Endodermal cell (in vitro differentiated cells): ENCODE data around the gene RCN2. TPM values are rescaled to one million over a fixed set of nuclear protein-coding genes. Genes with fewer than 3 reads are reported as not detected.

Source experiments
- DNase-seq: peaks from one replicate; pipeline ENCODE4 v3.0.0-alpha.2; 2017
- H3K27ac ChIP-seq: 2 replicates; pipeline ENCODE4 v1.5.1; 2013; ENCODE audit warnings: mild to moderate bottlenecking, low read depth, low read length, moderate library complexity
- H3K27me3 ChIP-seq: 2 replicates; pipeline ENCODE4 v1.6.1; 2013; ENCODE audit warnings: mild to moderate bottlenecking, low read length, moderate library complexity; ENCODE audit not compliant: insufficient read depth, control insufficient read depth, poor library complexity, severe bottlenecking
- H3K36me3 ChIP-seq: 2 replicates; pipeline ENCODE4 v1.7.0; 2013; ENCODE audit warnings: mild to moderate bottlenecking, low read length, moderate library complexity; ENCODE audit not compliant: control insufficient read depth, insufficient read depth
- H3K4me1 ChIP-seq: one replicate; pipeline ENCODE4 v1.7.0; 2013; ENCODE audit warnings: low read length; ENCODE audit not compliant: control insufficient read depth, insufficient read depth
- H3K4me3 ChIP-seq: 2 replicates; pipeline ENCODE4 v1.5.1; 2013; ENCODE audit warnings: mild to moderate bottlenecking, low read length, moderate library complexity
- H3K9ac ChIP-seq: 2 replicates; pipeline ENCODE4 v1.6.1; 2013; ENCODE audit warnings: mild to moderate bottlenecking, low read length, moderate library complexity; ENCODE audit not compliant: poor library complexity, severe bottlenecking; ENCODE audit errors: extremely low read depth
- H3K9me3 ChIP-seq: 2 replicates; pipeline ENCODE4 v1.6.1; 2013; ENCODE audit warnings: mild to moderate bottlenecking, low read length, moderate library complexity; ENCODE audit not compliant: control insufficient read depth
- H3K27ac Mint-ChIP-seq: 2 replicates; pipeline ENCODE4 v1.8.0; 2020; ENCODE audit warnings: mixed read lengths
- H3K27me3 Mint-ChIP-seq: 2 replicates; pipeline ENCODE4 v1.8.0; 2021; ENCODE audit warnings: mild to moderate bottlenecking, mixed read lengths; ENCODE audit not compliant: insufficient read depth
- H3K36me3 Mint-ChIP-seq: 2 replicates; pipeline ENCODE4 v1.8.0; 2020; ENCODE audit warnings: low read depth, mixed read lengths
- H3K4me1 Mint-ChIP-seq: 2 replicates; pipeline ENCODE4 v1.8.0; 2020; ENCODE audit warnings: mixed read lengths
- H3K4me3 Mint-ChIP-seq: 2 replicates; pipeline ENCODE4 v1.8.0; 2020; ENCODE audit warnings: mild to moderate bottlenecking, moderate library complexity, mixed read lengths
- H3K9me3 Mint-ChIP-seq: 2 replicates; pipeline ENCODE4 v1.8.0; 2020; ENCODE audit warnings: mild to moderate bottlenecking, mixed read lengths
- CTCF ChIP-seq: fragments of 200-600 bp; sonication (generic); conservative IDR thresholded peaks from 2 replicates; pipeline ENCODE4 v1.5.0; 2021; ENCODE audit warnings: antibody characterized with exemption, mild to moderate bottlenecking
- WGBS, 2 experiments: methylation state at CpG; one replicate each; pipeline versions ENCODE4 v1.1.5 to v1.1.7; 2013; ENCODE audit warnings: missing lambda C conversion rate in 2 of 2, mixed read lengths in 1 of 2; ENCODE audit not compliant: insufficient coverage in 1 of 2, insufficient read length in 1 of 2; 5-methylcytosine and 5-hydroxymethylcytosine counted together
- total RNA-seq, 2 donors: library from RNA; stranded (reverse); fragmentation: NEBNext Ultra II Directional in 1 of 2; extraction: Animal tissue kit (Norgen Biotek cat#: 25700) in 1 of 2; gene quantifications; 2 replicates in 1 of 2; 3 replicates in 1 of 2; pipeline ENCODE4 v1.2.1, GENCODE V29; 2021

RCN2 gene
- total RNA-seq, 2 donors from 2014 or later: 151 to 165 TPM

DNA sequence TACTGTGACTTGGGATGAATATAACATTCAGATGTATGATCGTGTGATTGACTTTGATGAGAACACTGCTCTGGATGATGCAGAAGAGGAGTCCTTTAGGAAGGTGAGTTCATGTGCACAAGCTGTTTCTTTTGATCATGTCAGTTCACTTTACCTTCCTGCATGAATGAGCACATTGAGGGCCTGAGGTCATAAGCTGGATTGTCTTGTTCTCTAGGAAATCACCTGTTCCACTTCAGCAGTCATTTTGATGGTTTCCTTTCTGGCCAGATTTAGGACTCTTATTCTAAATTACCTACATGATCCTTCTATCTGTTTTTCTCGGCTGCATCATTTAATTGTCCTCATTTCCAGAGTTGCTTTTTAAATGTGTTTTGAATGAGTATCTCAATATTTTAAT lies 4.1 kb downstream of the RCN2 start:
- Mint-ChIP-seq H3K36me3 (peaks cover 56% of the 10 kb centered on the region), H3K4me1 (peaks cover 15% of the 10 kb centered on the region), H3K9me3 (no peaks in the 10 kb centered on the region), H3K4me3 (no peak overlapping the region), H3K27me3 (no peaks in the 10 kb centered on the region), H3K27ac (no peak overlapping the region)
- H3K36me3 ChIP-seq: peaks cover 59% of the 10 kb centered on the region
- H3K9me3 ChIP-seq: no peaks in the 10 kb centered on the region
- no peak overlapping the region for H3K27ac ChIP-seq
- H3K4me1 ChIP-seq: no peaks in the 10 kb centered on the region
- no peak for TF ChIP-seq CTCF
- WGBS, 2 experiments: 92 to 97% methylated on average over 1 of the region's 2 CpGs
- no peak overlapping the region for H3K9ac ChIP-seq
- DNase-seq: no peak
- no peaks in the 10 kb centered on the region for H3K27me3 ChIP-seq
- no peak overlapping the region for H3K4me3 ChIP-seq

DNA sequence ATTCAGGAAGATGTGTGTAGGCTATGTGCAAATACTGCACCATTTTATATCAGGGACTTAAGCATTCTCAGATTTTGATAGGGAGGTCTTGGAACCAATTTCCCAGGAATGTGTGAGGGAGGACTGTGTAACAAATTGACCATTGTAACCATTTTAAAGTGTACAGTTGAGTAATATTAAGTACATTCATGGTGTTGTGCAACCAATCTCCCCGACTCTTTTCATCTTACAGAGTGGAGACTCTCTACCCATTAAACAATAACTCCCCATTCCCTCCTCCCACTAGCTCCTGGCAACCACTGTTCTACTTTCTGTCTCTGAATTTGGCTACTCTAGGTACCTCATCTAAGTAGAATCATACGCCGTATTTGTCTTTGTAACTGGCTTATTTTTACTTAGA lies 5.1 kb downstream of the RCN2 start:
- Histone ChIP-seq H3K9ac (no peak overlapping the region), H3K36me3 (peaks cover 69% of the 10 kb centered on the region), H3K4me1 (no peaks in the 10 kb centered on the region), H3K9me3 (no peaks in the 10 kb centered on the region), H3K27ac (no peak overlapping the region), H3K27me3 (no peaks in the 10 kb centered on the region), H3K4me3 (no peak overlapping the region)
- Mint-ChIP-seq H3K9me3 (no peaks in the 10 kb centered on the region), H3K27me3 (no peaks in the 10 kb centered on the region), H3K4me1 (peaks cover 9% of the 10 kb centered on the region), H3K27ac (no peak overlapping the region), H3K4me3 (no peak overlapping the region), H3K36me3 (peaks cover 60% of the 10 kb centered on the region)
- DNase-seq: no peak
- 94 to 100% methylated on average over 3 of the region's 3 CpGs for WGBS, 2 experiments
- no peak for TF ChIP-seq CTCF

DNA sequence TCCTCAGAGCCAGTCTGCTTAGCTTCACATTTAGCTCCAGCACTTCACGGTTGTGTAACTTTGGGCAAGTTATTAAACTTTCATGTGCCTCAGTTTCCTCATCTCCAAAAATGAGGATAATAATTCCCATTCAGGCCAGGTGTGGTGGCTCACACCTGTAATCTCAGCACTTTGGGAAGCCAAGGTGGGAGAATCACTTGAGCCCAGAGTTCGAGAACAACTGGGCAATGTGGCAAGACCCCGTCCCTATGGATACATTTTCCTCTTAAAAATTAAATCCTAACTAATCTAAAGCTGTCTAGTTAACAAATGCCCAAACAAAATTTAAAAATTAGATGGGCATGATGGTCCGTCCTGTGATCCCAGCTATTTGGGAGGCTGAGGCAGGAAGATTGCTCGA lies 7.2 kb downstream of the RCN2 start:
- H3K27ac Mint-ChIP-seq: no peak overlapping the region
- no peaks in the 10 kb centered on the region for H3K9me3 Mint-ChIP-seq
- TF ChIP-seq CTCF: no peak
- no peak overlapping the region for H3K4me3 ChIP-seq
- H3K36me3 Mint-ChIP-seq: peaks cover 67% of the 10 kb centered on the region
- H3K4me1 ChIP-seq: no peaks in the 10 kb centered on the region
- no peaks in the 10 kb centered on the region for H3K27me3 ChIP-seq
- H3K4me1 Mint-ChIP-seq: peaks cover 2% of the 10 kb centered on the region
- no peak overlapping the region for H3K9ac ChIP-seq
- no peaks in the 10 kb centered on the region for H3K27me3 Mint-ChIP-seq
- no peak for DNase-seq
- no peaks in the 10 kb centered on the region for H3K9me3 ChIP-seq
- 94 to 100% methylated on average over 1 to 5 of the region's 5 CpGs for WGBS, 2 experiments
- no peak overlapping the region for H3K4me3 Mint-ChIP-seq
- H3K27ac ChIP-seq: no peak overlapping the region
- peaks cover 79% of the 10 kb centered on the region for H3K36me3 ChIP-seq
